ENCODE data around the gene MNX1.

Gene MNX1

GRCh38 chr7:157037635-157038034, 27.2 kb upstream of the MNX1 start:
- no peak overlapping the region for H3K27ac ChIP-seq
- no peak overlapping the region for H3K4me3 ChIP-seq (ENCODE audit: low read depth in 1 of 2, low read length in 1 of 2)
- H3K36me3 ChIP-seq, result no peaks in the 10 kb centered on the region
- peaks cover 7 to 14% of the 10 kb centered on the region in 2 experiments for H3K4me1 ChIP-seq (ENCODE audit: control insufficient read depth in 1 of 2, insufficient read depth in 1 of 2, low read depth in 1 of 2, low read length in 1 of 2)
- no peak for TF ChIP-seq CTCF (IDR thresholded peaks at IDR 0.05)
- H3K9me3 ChIP-seq, result no peaks in the 10 kb centered on the region
- peaks cover 97% of the 10 kb centered on the region for H3K27me3 ChIP-seq

- no peak for TF ChIP-seq CTCF (IDR thresholded peaks at IDR 0.05)
- Histone ChIP-seq H3K27me3 (peaks cover 100% of the 10 kb centered on the region), H3K36me3 (no peaks in the 10 kb centered on the region)
Measured at GRCh38 chr7:157037028-157037427, 26.6 kb upstream of the MNX1 start.

GRCh38 chr7:157035979-157036378, 25.5 kb upstream of the MNX1 start:
- H3K4me3 ChIP-seq (ENCODE audit: low read depth in 1 of 2, low read length in 1 of 2), result no peak overlapping the region
- no peaks in the 10 kb centered on the region for H3K36me3 ChIP-seq
- no peak overlapping the region for H3K27ac ChIP-seq
- H3K9me3 ChIP-seq, result no peaks in the 10 kb centered on the region
- TF ChIP-seq CTCF (IDR thresholded peaks at IDR 0.05), result no peak
- peaks cover 7 to 14% of the 10 kb centered on the region in 2 experiments for H3K4me1 ChIP-seq (ENCODE audit: control insufficient read depth in 1 of 2, insufficient read depth in 1 of 2, low read depth in 1 of 2, low read length in 1 of 2)
- peaks cover 100% of the 10 kb centered on the region for H3K27me3 ChIP-seq

More at GRCh38 chr7:157037028-157037427, 26.6 kb upstream of the MNX1 start:
- H3K4me1 ChIP-seq (ENCODE audit: control insufficient read depth in 1 of 2, insufficient read depth in 1 of 2, low read depth in 1 of 2, low read length in 1 of 2), result peaks cover 7 to 14% of the 10 kb centered on the region in 2 experiments
- H3K9me3 ChIP-seq, result no peaks in the 10 kb centered on the region
- H3K4me3 ChIP-seq (ENCODE audit: low read depth in 1 of 2, low read length in 1 of 2), result no peak overlapping the region
- no peak overlapping the region for H3K27ac ChIP-seq

- H3K4me3 ChIP-seq (ENCODE audit: low read depth in 1 of 2, low read length in 1 of 2), result no peak overlapping the region
- H3K9me3 ChIP-seq, result no peaks in the 10 kb centered on the region
- no peak overlapping the region for H3K27ac ChIP-seq
- H3K27me3 ChIP-seq, result peaks cover 100% of the 10 kb centered on the region
- no peak for TF ChIP-seq CTCF (IDR thresholded peaks at IDR 0.05)
- H3K4me1 ChIP-seq (ENCODE audit: control insufficient read depth in 1 of 2, insufficient read depth in 1 of 2, low read depth in 1 of 2, low read length in 1 of 2), result peaks cover 7 to 14% of the 10 kb centered on the region in 2 experiments
- H3K36me3 ChIP-seq, result no peaks in the 10 kb centered on the region
Measured at GRCh38 chr7:157035302-157035701, 24.8 kb upstream of the MNX1 start.

- TF ChIP-seq CTCF (IDR thresholded peaks at IDR 0.05), result no peak
- H3K9me3 ChIP-seq, result no peaks in the 10 kb centered on the region
- peaks cover 99% of the 10 kb centered on the region for H3K27me3 ChIP-seq
- H3K36me3 ChIP-seq, result no peaks in the 10 kb centered on the region
- no peak overlapping the region for H3K27ac ChIP-seq
- no peak overlapping the region for H3K4me3 ChIP-seq (ENCODE audit: low read depth in 1 of 2, low read length in 1 of 2)
- peaks cover 7 to 14% of the 10 kb centered on the region in 2 experiments for H3K4me1 ChIP-seq (ENCODE audit: control insufficient read depth in 1 of 2, insufficient read depth in 1 of 2, low read depth in 1 of 2, low read length in 1 of 2)
Measured at GRCh38 chr7:157033483-157034473, 23.3 kb upstream of the MNX1 start.

Data from neutrophil (primary cell).